PFSK-1 (cell line): ENCODE results near the gene AMOTL1.

Source experiments
- FOXP2 ChIP-seq: optimal IDR thresholded peaks from 2 replicates; pipeline ENCODE3; 2011; ENCODE audit warnings: borderline replicate concordance, control low read depth, inconsistent platforms; ENCODE audit not compliant: insufficient read depth; ENCODE audit errors: extremely low read length, extremely low read depth
- POLR2AphosphoS5 ChIP-seq: IDR thresholded peaks from 2 replicates; pipeline ENCODE4 v1.6.1; 2012; ENCODE audit warnings: low read depth, mild to moderate bottlenecking, control low read depth, low read length, moderate library complexity
- REST ChIP-seq, 2 experiments: IDR thresholded peaks; 2 replicates each; pipeline versions ENCODE4 v1.6.1 to v1.8.0; 2011 to 2012; ENCODE audit warnings: low read depth in 2 of 2, low read length in 2 of 2, control low read depth in 1 of 2, inconsistent platforms in 1 of 2, mild to moderate bottlenecking in 1 of 2, moderate library complexity in 1 of 2; ENCODE audit not compliant: insufficient read depth in 1 of 2
- SIN3A ChIP-seq: IDR thresholded peaks from 2 replicates; pipeline ENCODE4 v1.6.1; 2012; ENCODE audit warnings: mild to moderate bottlenecking, low read length, moderate library complexity, borderline replicate concordance; ENCODE audit not compliant: insufficient read depth
- TAF1 ChIP-seq: IDR thresholded peaks from 2 replicates; pipeline ENCODE4 v1.6.1; 2012; ENCODE audit warnings: low read length, control low read depth, borderline replicate concordance; ENCODE audit not compliant: insufficient read depth

AMOTL1 gene

DNA sequence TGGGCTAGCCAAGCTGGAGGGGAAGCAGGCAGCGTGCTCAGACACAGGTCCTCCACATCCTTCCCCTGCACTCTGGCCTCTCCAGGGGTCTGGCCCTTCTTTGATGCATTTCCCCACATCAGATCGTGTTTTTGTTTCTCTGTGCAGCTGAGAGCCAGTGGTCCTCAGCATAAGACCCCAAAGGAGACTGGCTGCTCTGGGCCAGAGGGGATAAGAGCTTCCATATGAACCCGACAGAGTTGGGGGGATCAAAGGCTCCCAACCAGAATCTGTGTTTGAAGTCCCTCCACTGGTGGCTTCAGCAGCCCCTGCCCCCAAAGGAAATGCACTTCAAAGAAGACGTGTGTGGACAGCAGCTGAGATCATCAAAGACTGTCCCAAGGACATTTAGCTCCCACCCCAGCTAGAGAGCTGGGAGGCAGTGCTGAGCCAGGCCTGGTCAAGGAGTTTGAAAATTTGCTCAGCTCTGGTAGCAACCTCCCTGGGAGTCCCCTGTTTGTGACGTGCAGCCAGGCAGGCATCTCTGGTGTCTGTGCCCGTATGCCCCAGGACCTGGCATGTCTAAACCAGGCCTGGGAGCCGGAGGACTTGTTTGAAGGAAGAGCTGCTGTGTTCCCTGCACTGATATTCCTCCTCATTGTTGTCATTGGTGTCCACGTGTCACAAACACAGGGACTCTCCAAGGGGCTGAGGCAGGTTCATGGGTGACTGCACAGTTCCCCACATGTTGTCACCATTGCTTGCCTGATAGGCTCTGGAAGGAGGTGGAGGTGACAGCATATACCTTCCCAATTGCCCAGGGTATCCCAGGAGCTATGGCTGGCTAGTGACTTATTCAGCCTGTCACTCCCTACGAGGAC, 99.0 kb downstream of the AMOTL1 start:
- TF ChIP-seq POLR2AphosphoS5 (no peak), FOXP2 (no peak), SIN3A (no peak), REST (IDR thresholded peaks at IDR 0.05; ENCODE audit: insufficient read depth in 1 of 2, low read depth in 2 of 2, low read length in 2 of 2) (no peak), TAF1 (no peak)

- TF ChIP-seq SIN3A (no peak), FOXP2 (no peak), TAF1 (no peak), REST (IDR thresholded peaks at IDR 0.05; ENCODE audit: insufficient read depth in 1 of 2, low read depth in 2 of 2, low read length in 2 of 2) (no peak), POLR2AphosphoS5 (no peak)
These were observed 100.3 kb downstream of the AMOTL1 start for GRCh38 chr11:94868468-94868867.

- TF ChIP-seq FOXP2 (no peak), POLR2AphosphoS5 (no peak), SIN3A (no peak), TAF1 (no peak)
These were observed 101.0 kb downstream of the AMOTL1 start for GRCh38 chr11:94869186-94869585.

GRCh38 chr11:94870422-94870821, 102.3 kb downstream of the AMOTL1 start:
- TF ChIP-seq FOXP2: no peak
- no peak for TF ChIP-seq REST (IDR thresholded peaks at IDR 0.05; ENCODE audit: insufficient read depth in 1 of 2, low read depth in 2 of 2, low read length in 2 of 2)
- no peak for TF ChIP-seq POLR2AphosphoS5
- TF ChIP-seq SIN3A: no peak
- TF ChIP-seq TAF1: no peak

GRCh38 chr11:94871491-94872185, 103.5 kb downstream of the AMOTL1 start:
- TF ChIP-seq TAF1: no peak

DNA sequence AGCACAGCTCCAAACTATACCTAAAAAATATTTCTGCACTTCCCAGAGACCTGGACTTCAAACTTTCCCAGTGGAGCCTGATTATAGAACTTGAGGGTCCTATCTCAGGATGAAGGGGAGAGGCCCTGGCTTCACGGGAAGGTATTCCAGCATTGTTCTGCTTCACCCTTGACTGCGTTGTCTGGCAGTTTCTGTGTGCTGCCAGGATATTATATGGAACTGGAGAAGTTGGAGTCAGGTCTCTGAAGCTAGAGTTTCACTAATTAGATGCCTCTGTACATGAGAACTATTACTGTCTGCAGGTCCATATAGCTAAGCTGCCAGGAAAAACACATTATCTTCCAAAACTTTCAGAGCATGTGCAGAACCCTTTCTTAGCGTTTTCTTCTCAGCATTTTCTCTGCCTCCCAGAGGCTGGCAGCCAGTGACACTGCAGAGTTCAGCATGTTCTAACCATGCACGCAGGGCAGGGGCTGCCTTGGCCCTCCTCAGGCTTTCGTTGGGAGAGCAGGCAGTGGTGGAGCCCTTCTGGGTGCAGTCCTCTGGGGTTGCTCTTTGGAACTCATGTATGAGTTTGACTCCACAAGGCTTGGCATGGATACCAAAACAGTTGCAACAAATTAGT, 105.9 kb downstream of the AMOTL1 start:
- TF ChIP-seq POLR2AphosphoS5 (no peak), TAF1 (no peak), FOXP2 (no peak), REST (IDR thresholded peaks at IDR 0.05; ENCODE audit: insufficient read depth in 1 of 2, low read depth in 2 of 2, low read length in 2 of 2) (no peak)
